ENCODE measurements around the gene HNRNPH3.
"Not testable (repeated sequence)": the region's sequence is repeated elsewhere in the genome, so short reads cannot be mapped to it uniquely, and the experiment has no call there.

Gene HNRNPH3

GRCh38 chr10:68315582-68315981 lies 16.3 kb upstream of the HNRNPH3 start:
- Mint-ChIP-seq H3K27ac (no peak overlapping the region), H3K36me3 (ENCODE audit: low read depth) (peaks cover 5% of the 10 kb centered on the region), H3K27me3 (no peaks in the 10 kb centered on the region), H3K9me3 (peaks cover 11% of the 10 kb centered on the region), H3K4me1 (peaks cover 6% of the 10 kb centered on the region), H3K4me3 (no peak overlapping the region)
- ATAC-seq (no peak), DNase-seq (no peak)

- Mint-ChIP-seq H3K4me1 (peaks cover 6% of the 10 kb centered on the region), H3K4me3 (no peak overlapping the region), H3K27ac (no peak overlapping the region), H3K36me3 (ENCODE audit: low read depth) (peaks cover 5% of the 10 kb centered on the region), H3K27me3 (no peaks in the 10 kb centered on the region), H3K9me3 (peaks cover 11% of the 10 kb centered on the region)
- no peak for DNase-seq
- no peak for ATAC-seq
Observed at GRCh38 chr10:68318331-68319059, 13.4 kb upstream of the HNRNPH3 start.

- not testable (repeated sequence) for H3K27ac Mint-ChIP-seq; ATAC-seq; H3K4me1 Mint-ChIP-seq; H3K9me3 Mint-ChIP-seq; H3K36me3 Mint-ChIP-seq (ENCODE audit: low read depth); H3K27me3 Mint-ChIP-seq; H3K4me3 Mint-ChIP-seq; DNase-seq
Observed at GRCh38 chr10:68324396-68324795, 7.5 kb upstream of the HNRNPH3 start.

GRCh38 chr10:68327889-68328786 lies 3.7 kb upstream of the HNRNPH3 start:
- DNase-seq (no peak), ATAC-seq (no peak)
- Mint-ChIP-seq H3K4me1 (peaks cover 28% of the 10 kb centered on the region), H3K4me3 (peak overlapping the region; percentile 41), H3K9me3 (peaks cover 4% of the 10 kb centered on the region), H3K36me3 (ENCODE audit: low read depth) (peaks cover 9% of the 10 kb centered on the region), H3K27me3 (no peaks in the 10 kb centered on the region), H3K27ac (peak overlapping the region; percentile 56)

GRCh38 chr10:68329506-68329861 lies 2.4 kb upstream of the HNRNPH3 start:
- peaks cover 23% of the 10 kb centered on the region for H3K36me3 Mint-ChIP-seq (ENCODE audit: low read depth)
- ATAC-seq, result no peak
- no peak for DNase-seq
- H3K9me3 Mint-ChIP-seq, result peaks cover 4% of the 10 kb centered on the region
- no peak overlapping the region for H3K4me3 Mint-ChIP-seq
- no peaks in the 10 kb centered on the region for H3K27me3 Mint-ChIP-seq
- no peak overlapping the region for H3K27ac Mint-ChIP-seq
- H3K4me1 Mint-ChIP-seq, result peaks cover 32% of the 10 kb centered on the region

- ATAC-seq, result no peak
Observed at GRCh38 chr10:68330852-68331454, 911 bp upstream of the HNRNPH3 start.

GRCh38 chr10:68332259-68333057 lies 594 bp downstream of the HNRNPH3 start, which contains the start of gene PBLD:
PBLD (minus strand) TSS chr10:68332928; CDS start chr10:68306844, 26,084 bp downstream.
- peaks cover 58% of the 10 kb centered on the region for H3K4me1 Mint-ChIP-seq
- DNase-seq (peak; percentile 68), ATAC-seq (peak; percentile 13)
- peak within 1 kb of the TSS; percentile 100 for H3K27ac Mint-ChIP-seq
- H3K9me3 Mint-ChIP-seq, result peaks cover 4% of the 10 kb centered on the region
- H3K4me3 Mint-ChIP-seq, result peak within 1 kb of the TSS; percentile 99
- no peaks in the 10 kb centered on the region for H3K27me3 Mint-ChIP-seq
- H3K36me3 Mint-ChIP-seq (ENCODE audit: low read depth), result peaks cover 46% of the 10 kb centered on the region

More at GRCh38 chr10:68330852-68331454, 911 bp upstream of the HNRNPH3 start:
- H3K4me1 Mint-ChIP-seq, result peaks cover 44% of the 10 kb centered on the region
- no peaks in the 10 kb centered on the region for H3K27me3 Mint-ChIP-seq
- peaks cover 4% of the 10 kb centered on the region for H3K9me3 Mint-ChIP-seq
- H3K4me3 Mint-ChIP-seq, result peak overlapping the region; percentile 99
- peak overlapping the region; percentile 100 for H3K27ac Mint-ChIP-seq
- no peak for DNase-seq
- peaks cover 35% of the 10 kb centered on the region for H3K36me3 Mint-ChIP-seq (ENCODE audit: low read depth)

- ATAC-seq (no peak), DNase-seq (no peak)
- Mint-ChIP-seq H3K27ac (peak overlapping the region; percentile 100), H3K36me3 (ENCODE audit: low read depth) (peaks cover 50% of the 10 kb centered on the region), H3K9me3 (peaks cover 4% of the 10 kb centered on the region), H3K27me3 (no peaks in the 10 kb centered on the region), H3K4me1 (peaks cover 63% of the 10 kb centered on the region), H3K4me3 (peak overlapping the region; percentile 99)
Observed at GRCh38 chr10:68333058-68333395, 1.2 kb downstream of the HNRNPH3 start.

- peaks cover 55% of the 10 kb centered on the region for H3K36me3 Mint-ChIP-seq (ENCODE audit: low read depth)
- peaks cover 59% of the 10 kb centered on the region for H3K4me1 Mint-ChIP-seq
- peak overlapping the region; percentile 100 for H3K27ac Mint-ChIP-seq
- H3K27me3 Mint-ChIP-seq, result no peaks in the 10 kb centered on the region
- peak overlapping the region; percentile 99 for H3K4me3 Mint-ChIP-seq
- DNase-seq, result no peak
- H3K9me3 Mint-ChIP-seq, result peaks cover 4% of the 10 kb centered on the region
- ATAC-seq, result no peak
Observed at GRCh38 chr10:68333440-68334431, 1.9 kb downstream of the HNRNPH3 start.

GRCh38 chr10:68334672-68335467 lies 3.0 kb downstream of the HNRNPH3 start:
- H3K4me1 Mint-ChIP-seq, result peaks cover 60% of the 10 kb centered on the region
- H3K36me3 Mint-ChIP-seq (ENCODE audit: low read depth), result peaks cover 65% of the 10 kb centered on the region
- no peaks in the 10 kb centered on the region for H3K27me3 Mint-ChIP-seq
- DNase-seq, result no peak
- peaks cover 3% of the 10 kb centered on the region for H3K9me3 Mint-ChIP-seq
- ATAC-seq, result no peak
- peak overlapping the region; percentile 99 for H3K4me3 Mint-ChIP-seq
- peak overlapping the region; percentile 43 for H3K27ac Mint-ChIP-seq

GRCh38 chr10:68336754-68337351 lies 5.0 kb downstream of the HNRNPH3 start:
- peaks cover 45% of the 10 kb centered on the region for H3K4me1 Mint-ChIP-seq
- H3K27me3 Mint-ChIP-seq, result no peaks in the 10 kb centered on the region
- DNase-seq (no peak), ATAC-seq (no peak)
- peak overlapping the region; percentile 99 for H3K4me3 Mint-ChIP-seq
- peak overlapping the region; percentile 88 for H3K27ac Mint-ChIP-seq
- peaks cover 80% of the 10 kb centered on the region for H3K36me3 Mint-ChIP-seq (ENCODE audit: low read depth)
- H3K9me3 Mint-ChIP-seq, result no peaks in the 10 kb centered on the region

GRCh38 chr10:68340358-68341080 lies 8.7 kb downstream of the HNRNPH3 start:
- DNase-seq (no peak), ATAC-seq (no peak)
- Mint-ChIP-seq H3K4me1 (peaks cover 37% of the 10 kb centered on the region), H3K27ac (peak overlapping the region; percentile 30), H3K4me3 (no peak overlapping the region), H3K9me3 (no peaks in the 10 kb centered on the region), H3K27me3 (no peaks in the 10 kb centered on the region), H3K36me3 (ENCODE audit: low read depth) (peaks cover 76% of the 10 kb centered on the region)

Measured in activated naive CD8-positive, alpha-beta T cell treated with anti-CD3 and anti-CD28 coated beads, Interleukin-2, amount 50 U/mL, for 24 hours (primary cell).